ENCODE data around the gene ST6GAL1.
"Not testable (repeated sequence)": the region's sequence is repeated elsewhere in the genome, so short reads cannot be mapped to it uniquely, and the experiment has no call there.

ST6GAL1 gene

DNA sequence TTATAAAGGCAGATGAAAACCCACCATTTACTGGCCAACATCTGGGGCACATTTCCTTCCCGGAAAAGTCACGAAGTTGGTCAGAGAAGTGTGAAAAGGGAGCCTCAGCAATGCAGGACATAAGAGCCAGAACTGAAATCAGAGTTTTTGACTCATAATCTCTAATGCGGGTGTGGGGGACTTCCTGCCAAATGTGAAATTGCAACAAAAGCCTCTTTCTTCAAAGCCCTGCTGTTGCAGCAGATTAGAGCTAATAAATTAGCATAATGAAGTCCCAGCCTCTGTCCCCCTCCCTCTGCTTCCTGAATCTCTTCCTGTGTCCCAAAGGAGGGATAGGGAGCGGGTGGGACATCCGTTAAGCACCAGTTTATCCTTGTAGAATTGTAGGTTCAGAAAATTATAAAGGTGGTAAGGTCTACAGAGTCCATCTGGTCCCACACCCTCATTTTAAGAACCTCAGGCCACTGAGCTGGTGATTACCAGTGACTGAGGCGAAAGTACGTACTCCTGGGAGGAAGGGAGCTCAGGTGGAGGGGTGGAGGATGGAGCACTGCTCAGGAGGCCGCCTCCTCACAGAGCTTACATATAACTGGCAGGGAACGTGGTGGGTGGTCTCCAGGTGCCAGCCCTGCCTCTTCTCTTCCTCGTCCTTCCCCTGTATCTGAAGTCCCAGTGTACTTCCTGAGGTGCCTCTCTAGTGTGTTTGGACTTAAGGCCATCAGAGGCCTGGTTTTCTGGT, 35.0 kb downstream of the ST6GAL1 start:
- peak overlapping the region; percentile 27 for H3K9ac ChIP-seq (ENCODE audit: insufficient read length, low read depth)

DNA sequence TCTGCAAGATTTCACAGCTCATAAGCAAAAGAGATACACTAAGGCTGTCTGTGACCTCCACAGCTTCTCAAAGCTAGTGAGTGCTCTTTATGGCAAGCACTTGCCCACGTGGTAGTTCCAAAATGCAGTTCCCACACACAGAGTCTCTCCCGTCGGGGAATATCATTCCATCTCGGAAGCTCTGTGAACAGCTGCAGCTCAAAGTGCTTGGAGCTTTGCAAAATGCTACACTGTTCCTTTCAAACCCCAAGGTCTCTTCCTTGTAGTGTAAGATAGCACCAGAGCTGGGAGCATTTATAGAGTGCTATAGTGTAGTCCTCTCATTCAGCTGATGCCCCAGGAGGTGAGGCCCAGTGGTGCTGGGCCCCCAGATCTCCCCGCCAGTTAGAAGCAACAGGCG, 36.1 kb downstream of the ST6GAL1 start:
- Histone ChIP-seq H3K4me1 (ENCODE audit: insufficient read depth, insufficient read length) (peaks cover 22% of the 10 kb centered on the region), H3K9me3 (ENCODE audit: insufficient read depth, low read length) (no peaks in the 10 kb centered on the region)
- TF ChIP-seq ZNF274 (IDR thresholded peaks at IDR 0.05; ENCODE audit: low read depth, low read length) = no peak
- no peak for TF ChIP-seq YY1 (IDR thresholded peaks at IDR 0.05; ENCODE audit: insufficient read depth, insufficient read length)
- TF ChIP-seq SUZ12 (IDR thresholded peaks at IDR 0.05; ENCODE audit: extremely low read depth, insufficient read depth, insufficient read length) = no peak

More for the DNA sequence above, 35.0 kb downstream of the ST6GAL1 start:
- peaks cover 18% of the 10 kb centered on the region for H3K36me3 ChIP-seq (ENCODE audit: insufficient read depth, insufficient read length, low read length)
- no peaks in the 10 kb centered on the region for H3K9me3 ChIP-seq (ENCODE audit: insufficient read depth, low read length)
- no peak for DNase-seq (ENCODE audit: low read depth, low spot score)
- TF ChIP-seq SUZ12 (IDR thresholded peaks at IDR 0.05; ENCODE audit: extremely low read depth, insufficient read depth, insufficient read length) (no peak), YY1 (IDR thresholded peaks at IDR 0.05; ENCODE audit: insufficient read depth, insufficient read length) (no peak), ZNF274 (IDR thresholded peaks at IDR 0.05; ENCODE audit: low read depth, low read length) (no peak)
- no peak overlapping the region for H3K4me3 ChIP-seq (ENCODE audit: insufficient read length, low read depth)
- no peaks in the 10 kb centered on the region for H3K27me3 ChIP-seq (ENCODE audit: insufficient read depth, insufficient read length)
- H3K4me1 ChIP-seq (ENCODE audit: insufficient read depth, insufficient read length) = peaks cover 22% of the 10 kb centered on the region

DNA sequence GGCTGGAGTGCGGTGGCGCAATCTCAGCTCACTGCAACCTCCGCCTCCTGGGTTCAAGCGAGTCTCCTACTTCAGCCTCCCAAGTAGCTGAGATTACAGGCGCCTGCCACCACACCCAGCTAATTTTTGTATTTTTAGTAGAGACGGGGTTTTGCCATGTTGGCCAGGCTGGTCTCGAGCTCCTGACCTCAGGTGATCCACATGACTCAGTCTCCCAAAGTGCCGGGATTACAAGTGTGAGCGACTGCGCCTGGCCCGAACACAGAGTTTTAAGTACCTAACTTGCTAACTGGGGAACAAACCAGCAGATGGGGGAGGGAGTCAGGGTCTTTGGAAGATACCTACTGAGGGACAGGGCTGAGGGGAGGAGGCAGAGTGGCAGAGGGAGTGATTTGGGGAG, 36.9 kb downstream of the ST6GAL1 start:
- H3K9ac ChIP-seq (ENCODE audit: insufficient read length, low read depth); H3K27me3 ChIP-seq (ENCODE audit: insufficient read depth, insufficient read length); H3K9me3 ChIP-seq (ENCODE audit: insufficient read depth, low read length); H3K4me3 ChIP-seq (ENCODE audit: insufficient read length, low read depth); DNase-seq (ENCODE audit: low read depth, low spot score): not testable (repeated sequence)
- H3K36me3 ChIP-seq (ENCODE audit: insufficient read depth, insufficient read length, low read length) = peaks cover 25% of the 10 kb centered on the region
- H3K4me1 ChIP-seq (ENCODE audit: insufficient read depth, insufficient read length) = peaks cover 16% of the 10 kb centered on the region

More for the DNA sequence above, 36.1 kb downstream of the ST6GAL1 start:
- H3K4me3 ChIP-seq (ENCODE audit: insufficient read length, low read depth) = no peak overlapping the region
- H3K36me3 ChIP-seq (ENCODE audit: insufficient read depth, insufficient read length, low read length) = peaks cover 23% of the 10 kb centered on the region
- no peak for DNase-seq (ENCODE audit: low read depth, low spot score)
- no peak overlapping the region for H3K9ac ChIP-seq (ENCODE audit: insufficient read length, low read depth)
- H3K27me3 ChIP-seq (ENCODE audit: insufficient read depth, insufficient read length) = no peaks in the 10 kb centered on the region

DNA sequence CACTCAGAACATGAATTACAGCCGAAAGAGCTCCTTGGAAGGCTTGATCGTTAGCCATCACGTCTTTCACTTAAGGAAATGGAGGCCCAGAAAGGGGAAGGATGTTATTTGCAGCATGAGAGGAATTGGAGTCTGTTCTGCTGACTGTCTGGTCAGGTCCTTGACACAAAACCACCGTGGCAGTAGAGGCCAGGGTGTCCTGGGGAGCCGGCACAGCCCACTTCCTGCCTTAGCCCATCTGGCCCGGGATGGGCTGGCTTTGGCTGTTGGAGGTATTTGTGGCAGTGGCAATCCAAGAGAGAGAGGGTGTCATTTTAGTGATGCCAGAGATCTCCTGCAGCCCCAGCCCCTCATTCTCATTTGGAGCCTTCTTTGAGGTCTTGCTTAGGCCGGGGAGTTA, 37.4 kb downstream of the ST6GAL1 start:
- H3K9ac ChIP-seq (ENCODE audit: insufficient read length, low read depth) = no peak overlapping the region
- DNase-seq (ENCODE audit: low read depth, low spot score) = no peak
- peaks cover 16% of the 10 kb centered on the region for H3K4me1 ChIP-seq (ENCODE audit: insufficient read depth, insufficient read length)
- H3K27me3 ChIP-seq (ENCODE audit: insufficient read depth, insufficient read length) = no peaks in the 10 kb centered on the region
- no peak overlapping the region for H3K4me3 ChIP-seq (ENCODE audit: insufficient read length, low read depth)
- H3K9me3 ChIP-seq (ENCODE audit: insufficient read depth, low read length) = no peaks in the 10 kb centered on the region
- H3K36me3 ChIP-seq (ENCODE audit: insufficient read depth, insufficient read length, low read length) = peaks cover 29% of the 10 kb centered on the region
- TF ChIP-seq SUZ12 (IDR thresholded peaks at IDR 0.05; ENCODE audit: extremely low read depth, insufficient read depth, insufficient read length) (no peak), YY1 (IDR thresholded peaks at IDR 0.05; ENCODE audit: insufficient read depth, insufficient read length) (no peak), ZNF274 (IDR thresholded peaks at IDR 0.05; ENCODE audit: low read depth, low read length) (no peak)

DNA sequence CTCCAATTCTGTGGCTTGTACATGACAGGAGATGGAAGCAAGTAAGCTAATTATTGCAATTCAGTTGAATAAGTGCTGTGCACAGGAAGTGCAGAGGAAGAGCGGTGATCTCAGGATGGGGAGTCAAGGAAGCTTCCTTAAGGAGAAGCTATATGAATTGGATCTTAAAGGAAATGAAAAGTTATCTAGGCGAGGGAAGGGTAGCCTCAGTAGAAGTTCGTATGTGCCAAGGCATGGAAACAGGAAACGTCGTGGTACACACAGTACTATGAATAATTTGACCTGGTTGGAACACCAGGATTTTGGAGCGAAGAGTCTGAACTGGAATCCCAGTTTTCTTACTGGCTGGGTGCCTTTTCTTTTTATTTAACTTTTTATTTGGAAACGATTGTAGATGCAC, 39.3 kb downstream of the ST6GAL1 start:
- no peak for TF ChIP-seq YY1 (IDR thresholded peaks at IDR 0.05; ENCODE audit: insufficient read depth, insufficient read length)
- no peak for TF ChIP-seq SUZ12 (IDR thresholded peaks at IDR 0.05; ENCODE audit: extremely low read depth, insufficient read depth, insufficient read length)
- no peak for TF ChIP-seq ZNF274 (IDR thresholded peaks at IDR 0.05; ENCODE audit: low read depth, low read length)
- Histone ChIP-seq H3K27me3 (ENCODE audit: insufficient read depth, insufficient read length) (no peaks in the 10 kb centered on the region), H3K4me1 (ENCODE audit: insufficient read depth, insufficient read length) (peaks cover 7% of the 10 kb centered on the region), H3K9me3 (ENCODE audit: insufficient read depth, low read length) (no peaks in the 10 kb centered on the region), H3K9ac (ENCODE audit: insufficient read length, low read depth) (no peak overlapping the region), H3K36me3 (ENCODE audit: insufficient read depth, insufficient read length, low read length) (peaks cover 29% of the 10 kb centered on the region), H3K4me3 (ENCODE audit: insufficient read length, low read depth) (no peak overlapping the region)
- DNase-seq (ENCODE audit: low read depth, low spot score) = no peak

DNA sequence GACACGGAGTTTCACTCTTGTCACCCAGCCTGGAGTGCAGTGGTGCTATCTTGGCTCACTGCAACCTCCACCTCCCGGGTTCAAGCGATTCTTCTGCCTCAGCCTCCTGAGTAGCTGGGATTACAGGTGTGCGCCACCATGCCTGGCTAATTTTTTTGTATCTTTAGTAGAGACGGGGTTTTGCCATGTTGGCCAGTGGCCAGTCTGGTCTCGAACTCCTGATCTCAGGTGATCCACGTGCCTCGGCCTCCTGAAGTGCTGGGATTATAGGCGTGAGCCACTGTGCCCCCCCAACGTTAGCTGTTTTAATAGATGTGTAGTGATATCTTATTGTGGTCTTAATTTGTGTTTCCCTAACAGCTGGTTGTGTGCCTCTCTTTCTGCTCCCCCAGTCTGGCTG, 40.8 kb downstream of the ST6GAL1 start:
- not testable (repeated sequence) for DNase-seq (ENCODE audit: low read depth, low spot score); H3K4me1 ChIP-seq (ENCODE audit: insufficient read depth, insufficient read length); H3K4me3 ChIP-seq (ENCODE audit: insufficient read length, low read depth); H3K9ac ChIP-seq (ENCODE audit: insufficient read length, low read depth); H3K27me3 ChIP-seq (ENCODE audit: insufficient read depth, insufficient read length); H3K9me3 ChIP-seq (ENCODE audit: insufficient read depth, low read length)
- H3K36me3 ChIP-seq (ENCODE audit: insufficient read depth, insufficient read length, low read length) = peaks cover 43% of the 10 kb centered on the region

DNA sequence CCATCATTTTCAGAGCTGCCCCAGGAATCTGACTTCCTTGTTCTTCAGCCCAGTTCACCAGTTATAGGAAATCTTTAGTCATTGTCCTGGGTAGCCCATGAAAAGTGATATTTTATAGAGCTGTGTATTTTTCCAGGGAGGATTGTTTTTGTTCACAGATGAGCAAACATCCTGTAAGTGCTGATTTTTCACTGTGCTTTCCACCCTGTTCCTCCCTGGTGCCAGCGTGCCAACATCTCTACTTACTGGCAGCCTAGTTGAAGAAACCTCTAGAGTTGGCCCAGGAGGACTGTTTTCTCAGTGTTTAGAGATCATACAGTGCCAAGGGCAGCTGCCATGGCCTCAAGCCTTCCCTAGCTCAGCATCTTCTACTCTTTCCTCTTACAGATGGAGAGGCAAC, 41.3 kb downstream of the ST6GAL1 start:
- H3K36me3 ChIP-seq (ENCODE audit: insufficient read depth, insufficient read length, low read length) = peaks cover 43% of the 10 kb centered on the region
- peaks cover 6% of the 10 kb centered on the region for H3K4me1 ChIP-seq (ENCODE audit: insufficient read depth, insufficient read length)
- TF ChIP-seq ZNF274 (IDR thresholded peaks at IDR 0.05; ENCODE audit: low read depth, low read length) (no peak), YY1 (IDR thresholded peaks at IDR 0.05; ENCODE audit: insufficient read depth, insufficient read length) (no peak), SUZ12 (IDR thresholded peaks at IDR 0.05; ENCODE audit: extremely low read depth, insufficient read depth, insufficient read length) (no peak)

DNA sequence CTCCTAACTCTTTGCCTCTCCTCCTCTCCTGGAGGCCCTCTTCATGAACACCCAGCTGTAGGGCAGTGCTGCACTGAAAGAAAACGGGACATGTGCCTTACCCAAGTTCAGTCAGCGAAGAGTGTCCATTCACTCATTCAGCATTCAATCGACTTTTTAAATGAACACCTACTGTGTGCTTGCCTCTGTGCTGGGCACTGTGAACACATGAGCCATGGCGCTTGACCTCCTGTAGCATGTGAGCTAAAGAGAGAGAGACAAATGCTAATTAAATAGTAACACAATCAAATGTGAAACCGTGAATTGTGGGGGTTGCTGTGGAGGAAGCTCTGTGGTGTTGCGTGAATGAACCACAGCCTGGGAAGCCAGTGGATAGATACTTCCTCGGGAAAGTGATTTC, 43.4 kb downstream of the ST6GAL1 start:
- Histone ChIP-seq H3K4me3 (ENCODE audit: insufficient read length, low read depth) (no peak overlapping the region), H3K4me1 (ENCODE audit: insufficient read depth, insufficient read length) (peaks cover 4% of the 10 kb centered on the region), H3K9me3 (ENCODE audit: insufficient read depth, low read length) (no peaks in the 10 kb centered on the region), H3K9ac (ENCODE audit: insufficient read length, low read depth) (no peak overlapping the region), H3K27me3 (ENCODE audit: insufficient read depth, insufficient read length) (no peaks in the 10 kb centered on the region), H3K36me3 (ENCODE audit: insufficient read depth, insufficient read length, low read length) (peaks cover 39% of the 10 kb centered on the region)
- no peak for DNase-seq (ENCODE audit: low read depth, low spot score)
- no peak for TF ChIP-seq ZNF274 (IDR thresholded peaks at IDR 0.05; ENCODE audit: low read depth, low read length)
- TF ChIP-seq SUZ12 (IDR thresholded peaks at IDR 0.05; ENCODE audit: extremely low read depth, insufficient read depth, insufficient read length) = no peak
- no peak for TF ChIP-seq YY1 (IDR thresholded peaks at IDR 0.05; ENCODE audit: insufficient read depth, insufficient read length)

More for the DNA sequence above, 41.3 kb downstream of the ST6GAL1 start:
- Histone ChIP-seq H3K9me3 (ENCODE audit: insufficient read depth, low read length) (no peaks in the 10 kb centered on the region), H3K4me3 (ENCODE audit: insufficient read length, low read depth) (no peak overlapping the region), H3K27me3 (ENCODE audit: insufficient read depth, insufficient read length) (no peaks in the 10 kb centered on the region), H3K9ac (ENCODE audit: insufficient read length, low read depth) (no peak overlapping the region)
- DNase-seq (ENCODE audit: low read depth, low spot score) = no peak
